ENCODE results near the gene MGAT3.
"Not testable (repeated sequence)": the region's sequence is repeated elsewhere in the genome, so short reads cannot be mapped to it uniquely, and the experiment has no call there.

Gene MGAT3

GRCh38 chr22:39456522-39457197 is at the start of gene MGAT3:
TSS of gene MGAT3 (plus strand) at chr22:39457012. CDS start at chr22:39487348, 30,336 bp downstream.
- DNase-seq, result no peak

DNA sequence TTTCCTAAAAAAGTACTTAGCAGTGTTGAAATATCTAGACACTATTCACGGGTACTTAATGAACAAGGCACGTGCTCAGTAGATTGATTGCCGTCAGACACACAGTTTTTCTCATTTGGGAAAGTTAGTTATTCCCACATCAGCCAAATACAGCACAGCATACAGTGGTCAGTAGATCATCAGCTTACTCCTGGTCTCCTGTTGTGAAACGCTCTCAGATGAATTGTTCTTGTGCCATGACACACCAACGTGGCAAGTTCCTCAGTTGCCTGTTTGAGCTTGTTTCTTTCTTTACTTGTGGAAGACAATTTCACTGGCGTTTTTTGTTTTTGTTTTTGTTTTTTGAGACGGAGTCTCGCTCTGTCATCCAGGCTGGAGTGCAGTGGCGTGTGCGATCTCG is 48.6 kb upstream of the MGAT3 start:
- no peak for DNase-seq

- DNase-seq, result no peak
Measured at GRCh38 chr22:39408807-39409206, 48.0 kb upstream of the MGAT3 start.

DNA sequence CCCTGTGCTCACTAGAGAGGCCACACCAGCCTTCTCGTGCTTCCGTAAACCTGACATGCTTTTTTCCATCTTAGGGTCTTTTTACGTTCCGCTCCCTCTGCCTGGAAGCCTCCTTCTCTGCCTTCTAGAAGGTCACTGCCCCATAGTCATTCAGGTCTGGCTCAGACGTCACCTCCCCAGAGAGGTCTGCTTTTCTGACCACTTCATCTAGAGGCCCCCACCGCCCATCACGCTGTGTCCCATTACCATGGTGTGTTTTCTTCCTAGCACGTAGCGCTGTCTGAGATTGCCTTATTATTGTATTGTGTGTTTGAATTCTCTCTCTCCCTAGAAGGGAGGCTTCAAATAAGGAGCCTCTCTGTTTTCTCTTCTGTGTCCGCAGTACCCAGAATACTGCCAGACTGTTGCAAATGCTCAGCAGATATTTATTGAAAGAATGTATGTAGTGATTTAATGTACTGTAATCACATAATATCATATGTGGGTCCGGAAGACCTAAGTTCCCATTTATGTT is 47.2 kb upstream of the MGAT3 start:
- DNase-seq, result no peak

GRCh38 chr22:39410264-39410663 is 46.5 kb upstream of the MGAT3 start:
- no peak for DNase-seq

- not testable (repeated sequence) for DNase-seq
Measured at GRCh38 chr22:39411828-39412365, 44.9 kb upstream of the MGAT3 start.

DNA sequence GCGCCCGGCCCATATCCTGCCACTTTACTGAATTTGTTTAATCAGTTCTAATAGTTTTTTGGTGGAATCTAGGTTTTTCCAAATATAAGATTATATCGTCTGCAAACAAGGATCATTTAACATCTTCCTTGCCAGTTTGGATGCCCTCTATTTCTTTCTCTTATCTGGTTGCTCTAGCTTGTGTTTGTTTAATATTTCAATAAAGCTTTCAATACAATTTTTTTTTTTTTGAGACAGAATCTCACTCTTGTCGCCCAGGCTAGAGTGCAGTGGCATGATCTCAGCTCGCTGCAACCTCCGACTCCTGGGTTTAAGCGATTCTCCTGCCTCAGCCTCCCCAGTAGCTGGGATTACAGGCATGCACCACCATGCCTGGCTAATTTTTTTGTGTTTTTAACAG is 43.6 kb upstream of the MGAT3 start:
- not testable (repeated sequence) for DNase-seq

GRCh38 chr22:39414377-39414776 is 42.4 kb upstream of the MGAT3 start:
- DNase-seq, result no peak

- DNase-seq, result no peak
Measured at GRCh38 chr22:39414886-39415285, 41.9 kb upstream of the MGAT3 start.

DNA sequence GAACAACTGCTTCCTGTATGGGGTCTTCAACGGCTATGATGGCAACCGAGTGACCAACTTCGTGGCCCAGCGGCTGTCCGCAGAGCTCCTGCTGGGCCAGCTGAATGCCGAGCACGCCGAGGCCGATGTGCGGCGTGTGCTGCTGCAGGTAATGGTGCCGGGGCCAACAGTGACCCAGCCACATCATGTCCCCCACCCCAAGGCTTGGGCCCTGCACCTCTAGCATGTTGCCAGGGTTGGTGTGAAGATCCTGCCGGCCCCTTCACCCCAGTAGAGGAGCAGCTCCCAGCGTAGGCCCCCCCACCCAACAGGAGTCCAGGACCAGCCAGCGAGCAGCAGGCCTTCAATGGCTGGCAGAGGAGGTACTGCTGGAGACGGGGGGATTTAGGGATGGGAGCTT is 41.3 kb upstream of the MGAT3 start:
- peak; percentile 35 for DNase-seq

- DNase-seq, result no peak
Measured at GRCh38 chr22:39416319-39416718, 40.5 kb upstream of the MGAT3 start.

GRCh38 chr22:39417641-39418040 is 39.2 kb upstream of the MGAT3 start:
- DNase-seq, result no peak

- no peak for DNase-seq
Measured at GRCh38 chr22:39418696-39419095, 38.1 kb upstream of the MGAT3 start.

GRCh38 chr22:39419096-39419495 is 37.7 kb upstream of the MGAT3 start:
- DNase-seq, result no peak

- DNase-seq, result no peak
Measured at GRCh38 chr22:39419911-39420310, 36.9 kb upstream of the MGAT3 start.

DNA sequence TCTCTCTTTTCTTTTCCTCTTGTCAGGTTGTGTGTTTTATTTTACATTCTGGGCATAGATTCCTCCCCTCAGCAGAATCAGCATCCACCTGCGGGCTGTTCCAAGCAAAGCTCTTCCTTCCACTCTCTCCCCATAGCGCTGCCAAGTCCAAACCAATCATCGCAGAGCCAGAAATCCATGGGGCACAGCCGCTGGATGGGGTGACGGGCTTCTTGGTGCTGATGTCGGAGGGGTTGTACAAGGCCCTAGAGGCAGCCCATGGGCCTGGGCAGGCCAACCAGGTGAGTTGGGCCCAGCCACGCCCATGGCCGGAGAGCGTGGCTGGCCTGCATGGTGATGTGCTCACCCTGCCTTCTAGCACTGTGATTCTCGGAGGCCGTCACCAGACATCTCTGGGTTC is 35.1 kb upstream of the MGAT3 start:
- no peak for DNase-seq

DNA sequence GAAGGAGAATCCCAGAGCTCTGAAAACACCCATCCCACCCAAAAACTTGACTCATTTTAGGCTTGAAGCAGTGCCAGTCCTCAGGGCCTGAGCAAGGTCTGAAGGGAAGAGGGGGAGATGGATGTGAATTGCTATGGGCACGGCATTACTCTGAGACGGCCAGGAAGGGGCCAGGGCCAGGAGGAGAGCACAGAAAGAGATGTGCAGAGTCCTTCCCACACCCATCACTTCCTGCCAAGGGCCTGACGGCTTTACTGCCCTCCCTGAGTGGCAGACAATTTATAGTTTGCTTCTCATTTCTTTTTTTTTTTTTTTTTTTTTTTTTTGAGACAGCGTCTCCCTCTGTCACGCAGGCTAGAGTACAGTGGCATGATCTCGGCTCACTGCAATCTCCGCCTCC is 34.7 kb upstream of the MGAT3 start:
- DNase-seq, result no peak

- no peak for DNase-seq
Measured at GRCh38 chr22:39422721-39423120, 34.1 kb upstream of the MGAT3 start.

DNA sequence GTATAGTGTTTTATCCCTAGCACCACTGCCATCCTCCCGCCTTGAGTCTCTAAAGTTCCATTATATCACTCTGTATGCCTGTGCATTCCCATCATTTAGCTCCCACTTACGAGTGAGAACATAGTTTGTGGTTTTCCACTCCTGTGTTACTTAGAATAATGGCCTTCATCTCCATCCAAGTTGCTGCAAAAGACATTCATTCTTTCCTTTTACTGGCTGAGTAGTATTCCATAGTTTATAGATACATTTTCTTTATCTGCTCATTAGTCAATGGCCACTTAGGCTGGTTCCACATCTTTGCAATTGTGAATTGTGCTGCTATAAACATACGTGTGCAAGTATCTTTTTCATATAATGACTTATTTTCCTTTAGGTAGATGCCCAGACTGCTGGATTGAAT is 32.8 kb upstream of the MGAT3 start:
- DNase-seq, result no peak

DNA sequence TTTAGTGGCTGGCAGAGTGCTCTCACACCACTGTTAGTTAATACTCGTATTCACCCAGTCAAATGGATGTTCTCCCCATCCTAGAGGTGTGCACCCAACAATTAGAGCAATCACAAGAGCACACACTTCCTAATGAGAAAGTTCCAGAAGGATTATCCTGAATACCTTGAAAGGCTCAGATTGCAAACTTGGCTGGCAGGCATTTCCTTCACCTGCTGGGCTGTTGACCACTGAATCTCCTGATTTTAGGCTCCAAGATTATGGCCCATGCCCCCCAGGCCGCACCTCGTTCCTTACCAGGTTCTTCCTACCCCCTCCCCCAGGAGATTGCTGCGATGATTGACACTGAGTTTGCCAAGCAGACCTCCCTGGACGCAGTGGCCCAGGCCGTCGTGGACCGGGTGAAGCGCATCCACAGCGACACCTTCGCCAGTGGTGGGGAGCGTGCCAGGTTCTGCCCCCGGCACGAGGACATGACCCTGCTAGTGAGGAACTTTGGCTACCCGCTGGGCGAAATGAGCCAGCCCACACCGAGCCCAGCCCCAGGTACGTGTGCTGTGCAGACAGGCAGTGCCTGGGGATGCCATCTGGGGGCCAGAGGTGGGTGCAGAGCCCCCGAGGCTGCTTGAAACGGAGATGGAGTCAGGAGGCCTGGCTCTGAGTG is 30.3 kb upstream of the MGAT3 start:
- DNase-seq, result no peak

- DNase-seq, result no peak
Measured at GRCh38 chr22:39427751-39428596, 28.8 kb upstream of the MGAT3 start.

DNA sequence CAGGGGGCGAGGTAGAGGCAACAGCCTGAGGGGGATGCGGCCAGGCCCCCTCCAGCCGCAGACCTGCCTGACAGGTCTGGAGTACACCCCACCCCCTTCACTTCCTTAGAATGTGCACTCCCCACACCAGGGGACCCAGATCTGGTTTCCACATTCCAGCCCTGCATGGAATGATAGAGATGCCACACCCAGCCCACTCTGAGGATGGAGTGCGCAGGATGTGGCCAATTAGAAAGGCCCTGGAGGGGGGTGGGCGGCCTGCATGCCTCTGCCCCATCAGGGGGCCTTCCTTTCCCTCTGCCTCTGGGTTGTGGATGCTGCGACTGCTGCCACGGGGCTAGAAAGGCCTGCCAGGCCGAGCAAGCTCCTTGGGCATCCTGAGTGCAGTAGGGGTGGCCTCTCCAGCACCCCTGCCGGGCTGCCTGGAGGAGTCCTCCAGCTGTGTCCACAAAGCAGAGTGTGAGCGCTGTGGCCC is 28.2 kb upstream of the MGAT3 start:
- DNase-seq, result no peak

DNA sequence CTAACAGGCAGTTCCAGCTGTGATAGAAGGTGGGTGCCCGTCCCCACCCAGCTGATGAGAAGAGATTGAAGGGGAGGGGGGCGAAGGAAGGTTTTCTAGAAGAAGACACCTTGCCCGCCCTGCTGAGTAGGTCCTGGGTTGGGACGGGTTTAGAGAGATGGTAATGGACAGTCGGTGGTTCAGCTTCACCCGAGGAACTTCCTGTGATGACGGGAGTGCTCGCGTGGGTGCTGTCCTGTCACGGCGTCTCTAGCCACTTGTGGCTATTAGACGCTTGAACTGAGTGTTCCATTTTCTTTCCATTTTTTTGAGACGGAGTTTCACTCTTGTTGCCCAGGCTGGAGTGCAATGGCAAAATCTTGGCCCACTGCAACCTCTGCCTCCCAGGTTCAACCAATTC is 27.6 kb upstream of the MGAT3 start:
- DNase-seq, result no peak
